Measurements from ENCODE around the gene TTLL4. TPM values are rescaled to one million over a fixed set of nuclear protein-coding genes. Genes with fewer than 3 reads are reported as not detected.

Gene TTLL4
- total and polyA plus RNA-seq, 11 donors: 5.3 to 14.0 (median 6.0) TPM

DNA sequence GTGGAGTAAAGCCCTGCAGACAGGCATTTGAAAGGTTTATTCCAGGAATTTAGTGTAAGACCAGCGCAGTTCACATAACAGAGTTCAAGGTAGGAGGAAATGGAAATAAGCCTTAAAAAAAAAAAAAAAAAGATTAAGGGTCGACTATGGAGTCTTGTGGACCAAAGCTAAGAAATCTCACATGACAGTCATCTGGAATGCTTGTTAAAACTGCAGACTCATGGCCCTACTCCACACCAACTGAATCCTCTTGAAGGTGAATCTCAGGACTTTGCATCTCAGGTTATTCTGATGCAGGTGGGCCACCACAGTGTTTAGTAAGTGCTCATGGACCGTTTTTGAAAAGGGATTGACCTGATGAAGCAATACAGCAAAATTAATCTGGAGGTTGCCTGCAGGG, 8.8 kb downstream of the TTLL4 start:
- no peak for DNase-seq
- 78 to 81% (median 80%) methylated on average over 3 of the region's 3 CpGs for WGBS, 4 donors

DNA sequence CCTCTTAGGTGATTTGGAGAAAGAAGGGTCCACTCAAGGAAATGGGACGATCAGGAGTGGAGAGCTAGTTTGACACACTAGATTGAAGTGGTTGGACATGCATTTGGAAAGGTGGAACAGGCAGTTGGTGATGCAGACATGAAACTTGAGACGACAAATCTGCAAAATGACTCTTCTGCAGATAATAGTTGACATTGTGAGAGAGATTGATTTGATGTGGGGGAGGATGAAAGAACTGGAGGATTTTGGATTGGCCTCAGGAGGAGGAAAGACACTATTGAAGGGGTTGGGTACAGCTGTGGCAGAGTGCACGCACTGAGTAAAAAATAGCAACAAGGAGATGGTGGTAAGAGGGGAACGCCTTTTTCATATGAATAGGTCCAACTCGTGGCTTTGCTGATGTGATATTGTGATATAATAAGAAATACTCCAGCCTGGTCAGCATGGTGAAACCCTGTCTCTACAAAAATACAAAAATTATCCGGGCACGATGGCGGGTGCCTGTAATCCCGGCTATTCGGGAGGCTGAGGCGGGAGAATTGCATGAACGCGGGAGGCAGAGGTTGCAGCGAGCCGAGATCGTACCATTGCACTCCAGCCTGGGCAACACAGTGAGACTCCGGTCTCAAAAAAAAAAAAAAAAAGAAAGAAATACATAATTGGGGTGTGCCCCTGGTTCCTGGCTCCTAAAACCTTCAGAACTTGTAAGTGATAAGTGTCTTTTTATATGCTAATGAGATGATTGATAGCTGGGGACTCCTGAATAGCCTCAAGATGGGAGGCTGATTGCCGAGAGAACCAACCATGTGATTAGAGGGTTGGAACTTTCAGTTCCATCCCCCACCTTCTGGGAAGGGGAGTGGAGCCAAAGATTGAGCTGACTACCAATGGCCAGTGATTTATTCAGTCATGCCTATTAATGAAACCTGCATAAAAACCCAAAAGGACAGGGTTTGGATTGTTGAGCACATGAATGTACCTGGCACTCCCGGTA, 9.7 kb downstream of the TTLL4 start:
- TF ChIP-seq POLR2A (IDR thresholded peaks at IDR 0.05): no peak
- TF ChIP-seq, protein P1, sequence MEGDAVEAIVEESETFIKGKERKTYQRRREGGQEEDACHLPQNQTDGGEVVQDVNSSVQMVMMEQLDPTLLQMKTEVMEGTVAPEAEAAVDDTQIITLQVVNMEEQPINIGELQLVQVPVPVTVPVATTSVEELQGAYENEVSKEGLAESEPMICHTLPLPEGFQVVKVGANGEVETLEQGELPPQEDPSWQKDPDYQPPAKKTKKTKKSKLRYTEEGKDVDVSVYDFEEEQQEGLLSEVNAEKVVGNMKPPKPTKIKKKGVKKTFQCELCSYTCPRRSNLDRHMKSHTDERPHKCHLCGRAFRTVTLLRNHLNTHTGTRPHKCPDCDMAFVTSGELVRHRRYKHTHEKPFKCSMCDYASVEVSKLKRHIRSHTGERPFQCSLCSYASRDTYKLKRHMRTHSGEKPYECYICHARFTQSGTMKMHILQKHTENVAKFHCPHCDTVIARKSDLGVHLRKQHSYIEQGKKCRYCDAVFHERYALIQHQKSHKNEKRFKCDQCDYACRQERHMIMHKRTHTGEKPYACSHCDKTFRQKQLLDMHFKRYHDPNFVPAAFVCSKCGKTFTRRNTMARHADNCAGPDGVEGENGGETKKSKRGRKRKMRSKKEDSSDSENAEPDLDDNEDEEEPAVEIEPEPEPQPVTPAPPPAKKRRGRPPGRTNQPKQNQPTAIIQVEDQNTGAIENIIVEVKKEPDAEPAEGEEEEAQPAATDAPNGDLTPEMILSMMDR (IDR thresholded peaks at IDR 0.05): no peak
- Histone ChIP-seq H3K27me3 (no peaks in the 10 kb centered on the region), H3K4me3 (no peak overlapping the region), H3K4me1 (peaks cover 0 to 34% (median 0%) of the 10 kb centered on the region in 12 donors), H3K36me3 (peaks cover 0 to 13% (median 3%) of the 10 kb centered on the region in 9 donors), H3K27ac (no peak overlapping the region), H3K9me3 (peaks cover 0 to 6% (median 0%) of the 10 kb centered on the region in 12 donors)
- 93 to 96% (median 95%) methylated on average over 19 of the region's 19 CpGs for WGBS, 4 donors
- DNase-seq: no peak
- intact Hi-C loops (cut with DNase I): loop anchor here in 1 of 10 donors (5.0 kb wide), 1 partner anchor 132 kb away; no protein-coding TSS in a partner anchor
- ATAC-seq: no peak

More for the DNA sequence above, 8.8 kb downstream of the TTLL4 start:
- peaks cover 0 to 13% (median 3%) of the 10 kb centered on the region in 9 donors for H3K36me3 ChIP-seq
- no peaks in the 10 kb centered on the region for H3K27me3 ChIP-seq
- H3K9me3 ChIP-seq: no peaks in the 10 kb centered on the region
- no peak for ATAC-seq
- no peak overlapping the region for H3K27ac ChIP-seq
- H3K4me1 ChIP-seq: peaks cover 0 to 34% (median 0%) of the 10 kb centered on the region in 12 donors
- intact Hi-C loops (cut with DNase I): no loop called here
- TF ChIP-seq, protein P1 (IDR thresholded peaks at IDR 0.05): no peak
- TF ChIP-seq POLR2A (IDR thresholded peaks at IDR 0.05): no peak
- no peak overlapping the region for H3K4me3 ChIP-seq

DNA sequence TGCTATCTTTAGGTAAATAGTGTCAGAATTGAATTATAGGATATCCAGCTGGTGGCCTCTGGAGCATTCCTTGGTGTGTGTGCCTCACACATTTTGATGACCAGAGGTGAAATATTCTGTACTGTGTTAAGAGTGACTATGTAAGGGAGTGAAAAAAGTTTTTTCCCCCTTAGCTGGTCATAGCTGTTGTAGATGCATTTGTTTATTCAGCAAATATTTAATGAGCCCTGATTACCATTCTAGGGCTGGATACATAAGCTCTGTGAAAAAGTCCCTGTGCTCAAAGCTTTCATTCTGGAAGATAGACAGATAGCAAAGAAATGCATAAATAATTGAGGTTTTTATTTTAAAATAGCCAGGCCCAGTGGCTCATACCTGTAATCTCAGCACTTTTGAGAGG, 10.9 kb downstream of the TTLL4 start:
- peaks cover 0 to 18% (median 9%) of the 10 kb centered on the region in 12 donors for H3K9me3 ChIP-seq
- peaks cover 0 to 6% (median 0%) of the 10 kb centered on the region in 9 donors for H3K36me3 ChIP-seq
- no peaks in the 10 kb centered on the region for H3K27me3 ChIP-seq
- no peak overlapping the region for H3K27ac ChIP-seq
- no peak overlapping the region for H3K4me3 ChIP-seq
- TF ChIP-seq, protein P1 (IDR thresholded peaks at IDR 0.05): no peak
- TF ChIP-seq POLR2A (IDR thresholded peaks at IDR 0.05): no peak
- no peak for ATAC-seq
- intact Hi-C loops (cut with DNase I): loop anchor here in 1 of 10 donors (5.0 kb wide), 1 partner anchor 131 kb away; no protein-coding TSS in a partner anchor
- peaks cover 0 to 34% (median 0%) of the 10 kb centered on the region in 12 donors for H3K4me1 ChIP-seq
- no peak for DNase-seq

- TF ChIP-seq, protein P1 (IDR thresholded peaks at IDR 0.05): no peak
- TF ChIP-seq POLR2A (IDR thresholded peaks at IDR 0.05): no peak
- Histone ChIP-seq H3K27me3 (no peaks in the 10 kb centered on the region), H3K4me1 (peaks cover 0 to 30% (median 0%) of the 10 kb centered on the region in 12 donors), H3K36me3 (peaks cover 0 to 5% (median 0%) of the 10 kb centered on the region in 9 donors), H3K4me3 (no peak overlapping the region), H3K9me3 (peaks cover 0 to 22% (median 10%) of the 10 kb centered on the region in 12 donors), H3K27ac (no peak overlapping the region)
- ATAC-seq (no peak), DNase-seq (no peak)
- intact Hi-C loops (cut with DNase I): loop anchor here in 1 of 10 donors (5.0 kb wide), 1 partner anchor 130 kb away; no protein-coding TSS in a partner anchor
- WGBS, 4 donors: 70 to 84% (median 80%) methylated on average over 2 of the region's 2 CpGs
These were observed 11.3 kb downstream of the TTLL4 start for GRCh38 chr2:218721934-218722333.
